ENCODE data around the gene WDR83.
A peak's percentile ranks its signal among the peaks of the same experiment; 100 is the strongest.
"Not testable (repeated sequence)": the region's sequence is repeated elsewhere in the genome, so short reads cannot be mapped to it uniquely, and the experiment has no call there.

Gene WDR83, protein sequence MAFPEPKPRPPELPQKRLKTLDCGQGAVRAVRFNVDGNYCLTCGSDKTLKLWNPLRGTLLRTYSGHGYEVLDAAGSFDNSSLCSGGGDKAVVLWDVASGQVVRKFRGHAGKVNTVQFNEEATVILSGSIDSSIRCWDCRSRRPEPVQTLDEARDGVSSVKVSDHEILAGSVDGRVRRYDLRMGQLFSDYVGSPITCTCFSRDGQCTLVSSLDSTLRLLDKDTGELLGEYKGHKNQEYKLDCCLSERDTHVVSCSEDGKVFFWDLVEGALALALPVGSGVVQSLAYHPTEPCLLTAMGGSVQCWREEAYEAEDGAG

DNA sequence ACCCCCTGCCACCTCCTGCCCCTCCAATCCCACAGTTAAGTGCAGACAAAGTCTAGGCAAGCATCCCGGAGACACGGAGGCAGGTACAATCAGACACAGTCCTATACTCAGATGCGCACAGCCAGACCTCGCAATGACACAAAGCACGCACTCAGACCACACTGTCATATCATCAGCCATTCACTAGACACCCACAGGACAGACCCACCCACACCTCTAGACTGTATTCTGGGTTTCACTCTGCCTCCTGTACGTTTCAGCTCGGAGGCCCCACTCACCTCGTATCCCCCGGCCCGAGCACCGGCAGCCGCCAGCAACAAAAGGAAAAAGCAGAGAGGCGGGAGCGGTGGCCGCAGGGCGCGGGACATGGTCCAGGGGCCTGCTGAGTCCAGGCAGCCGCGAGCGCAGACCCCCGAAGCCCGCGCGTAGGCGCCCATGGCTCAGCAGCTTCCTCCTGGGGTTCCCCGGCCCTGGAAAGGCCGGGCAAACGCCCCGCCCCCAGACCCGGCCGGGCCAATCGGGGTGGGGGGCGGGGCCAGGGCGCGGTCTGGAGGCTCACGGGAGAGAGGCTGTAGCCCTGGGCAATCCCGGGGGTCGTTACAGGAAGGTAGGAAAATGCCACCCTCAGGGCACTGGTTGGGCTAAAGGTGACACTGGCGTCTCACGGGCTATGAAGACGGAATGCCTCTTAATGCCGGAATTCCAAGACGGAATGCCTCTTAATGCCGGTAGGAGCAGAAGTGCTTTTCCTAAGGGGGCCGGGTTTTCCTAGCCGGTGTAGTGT lies at the start of gene WDR83, which contains the start of gene MAN2B1:
Gene WDR83, plus strand, starts transcription at position 543 of the 784 bp plus-strand sequence. CDS start 2,984 bp downstream, outside the sequence.
Gene MAN2B1, minus strand, starts transcription at position 478 of the 784 bp plus-strand sequence. Its CDS starts 41 bp downstream, at position 437.
- DNase-seq: peak in 50 of 56 donors; percentile 5 to 79 (median 50)

DNA sequence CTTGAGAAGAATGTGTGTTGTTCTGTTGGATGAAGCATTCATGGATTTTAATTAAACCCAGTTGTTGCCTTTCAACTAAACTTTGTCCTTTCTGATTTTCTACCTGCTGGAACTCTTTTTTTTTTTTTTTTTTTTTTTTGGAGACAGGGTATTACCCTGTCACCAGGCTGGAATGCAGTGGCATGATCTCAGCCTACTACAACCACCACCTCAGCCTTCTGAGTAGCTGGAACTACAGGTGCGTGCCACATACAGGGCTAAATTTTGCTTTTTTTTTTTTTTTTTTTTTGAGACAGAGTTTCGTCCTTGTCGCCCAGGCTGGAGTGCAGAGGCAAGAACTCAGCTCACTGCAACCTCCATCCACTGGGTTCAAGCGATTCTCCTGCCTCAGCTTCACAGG lies 49.0 kb upstream of the WDR83 start:
- no peak for DNase-seq

DNA sequence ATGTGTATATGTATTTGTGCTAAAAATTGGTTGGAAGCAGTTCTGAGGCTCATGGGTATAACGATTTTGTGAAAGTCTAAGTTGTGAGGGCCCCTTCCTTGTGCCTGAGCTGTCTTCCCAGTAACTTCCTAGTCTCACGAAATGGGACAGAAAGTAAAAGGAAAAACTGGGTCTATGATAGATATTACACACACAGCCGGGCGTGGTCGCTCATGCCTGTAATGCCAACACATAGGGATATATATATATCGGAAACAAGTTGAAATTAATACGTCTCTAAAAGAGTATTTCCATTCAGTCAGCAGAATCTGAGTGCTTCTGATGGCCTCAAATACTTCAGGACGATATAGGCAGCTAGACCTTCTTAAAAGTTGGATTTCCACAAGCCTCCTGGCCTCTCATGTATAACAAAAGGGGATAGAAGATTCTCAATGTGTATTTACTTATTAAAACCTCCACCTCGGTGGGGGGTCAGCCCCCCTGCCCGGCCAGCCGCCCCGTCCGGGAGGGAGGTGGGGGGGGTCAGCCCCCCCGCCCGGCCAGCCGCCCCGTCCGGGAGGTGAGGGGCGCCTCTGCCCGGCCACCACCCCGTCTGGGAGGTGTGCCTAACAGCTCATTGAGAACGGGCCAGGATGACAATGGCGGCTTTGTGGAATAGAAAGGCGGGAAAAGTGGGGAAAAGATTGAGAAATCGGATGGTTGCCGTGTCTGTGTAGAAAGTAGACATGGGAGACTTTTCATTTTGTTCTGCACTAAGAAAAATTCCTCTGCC lies 45.2 kb upstream of the WDR83 start:
- not testable (repeated sequence) for DNase-seq

DNA sequence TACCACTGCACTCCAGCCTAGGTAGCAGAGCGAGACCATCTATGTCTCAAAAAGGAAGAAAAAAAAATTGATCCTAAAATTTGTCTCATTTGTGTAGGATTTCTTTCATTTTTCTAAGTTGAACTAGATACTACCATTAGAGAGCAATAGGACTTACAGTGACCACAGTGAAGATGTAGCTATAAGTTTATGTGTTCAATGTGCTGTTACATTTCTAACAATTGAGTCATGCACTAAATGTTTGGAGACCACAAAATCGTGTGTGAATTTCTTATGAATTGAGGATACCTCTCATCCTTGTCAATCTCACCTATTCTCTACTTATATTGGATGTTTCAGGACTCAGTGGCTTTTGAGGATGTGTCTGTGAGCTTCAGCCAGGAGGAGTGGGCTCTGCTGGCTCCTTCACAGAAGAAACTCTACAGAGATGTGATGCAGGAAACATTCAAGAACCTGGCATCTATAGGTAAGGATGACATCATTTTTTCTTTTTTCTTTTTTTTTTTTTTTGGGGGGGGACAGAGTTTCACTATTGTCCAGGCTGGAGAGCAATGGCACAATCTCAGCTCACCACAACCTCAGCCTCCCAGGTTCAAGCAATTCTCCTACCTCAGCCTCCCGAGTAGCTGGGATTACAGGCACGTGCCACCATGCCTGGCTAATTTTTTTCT lies 43.1 kb upstream of the WDR83 start:
- DNase-seq: no peak

DNA sequence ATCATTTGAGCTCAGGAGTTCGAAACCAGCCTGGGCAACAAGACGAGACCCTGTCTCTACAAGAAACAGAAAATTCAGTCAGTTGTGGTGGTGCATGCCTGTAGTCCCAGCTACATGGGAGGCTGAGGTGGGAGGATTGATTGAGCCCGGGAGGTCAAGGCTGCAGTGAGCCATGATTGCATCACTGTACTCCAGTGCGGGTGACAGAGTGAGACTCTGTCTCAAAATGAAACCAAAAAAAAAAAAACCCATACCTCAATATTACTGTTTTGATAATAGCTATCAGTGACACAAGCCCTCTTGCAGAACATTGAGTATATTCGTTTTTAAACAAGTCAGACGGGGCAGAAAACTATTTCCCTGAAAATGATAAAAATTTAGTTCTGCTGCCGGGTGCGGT lies 39.6 kb upstream of the WDR83 start:
- DNase-seq: no peak

DNA sequence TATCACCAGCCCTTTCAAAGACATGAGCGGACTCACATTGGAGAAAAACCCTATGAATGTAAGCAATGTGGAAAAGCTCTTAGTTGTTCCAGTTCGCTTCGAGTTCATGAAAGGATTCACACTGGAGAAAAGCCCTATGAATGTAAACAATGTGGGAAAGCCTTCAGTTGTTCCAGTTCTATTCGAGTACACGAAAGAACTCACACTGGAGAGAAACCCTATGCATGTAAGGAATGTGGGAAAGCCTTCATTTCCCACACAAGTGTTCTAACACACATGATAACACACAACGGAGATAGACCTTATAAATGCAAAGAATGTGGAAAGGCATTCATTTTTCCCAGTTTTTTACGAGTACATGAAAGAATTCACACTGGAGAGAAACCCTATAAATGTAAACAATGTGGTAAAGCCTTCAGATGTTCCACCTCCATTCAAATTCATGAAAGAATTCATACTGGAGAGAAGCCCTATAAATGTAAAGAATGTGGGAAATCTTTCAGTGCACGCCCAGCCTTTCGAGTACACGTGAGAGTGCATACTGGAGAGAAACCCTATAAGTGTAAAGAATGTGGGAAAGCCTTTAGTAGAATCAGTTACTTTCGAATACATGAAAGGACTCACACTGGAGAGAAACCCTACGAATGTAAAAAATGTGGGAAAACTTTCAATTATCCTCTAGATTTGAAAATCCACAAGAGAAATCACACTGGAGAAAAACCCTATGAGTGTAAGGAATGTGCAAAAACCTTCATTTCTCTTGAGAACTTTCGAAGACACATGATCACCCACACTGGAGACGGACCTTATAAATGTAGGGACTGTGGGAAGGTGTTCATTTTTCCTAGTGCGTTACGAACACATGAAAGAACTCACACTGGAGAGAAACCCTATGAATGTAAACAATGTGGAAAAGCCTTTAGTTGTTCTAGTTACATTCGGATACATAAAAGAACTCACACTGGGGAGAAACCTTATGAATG lies 38.3 kb upstream of the WDR83 start:
- DNase-seq: no peak

DNA sequence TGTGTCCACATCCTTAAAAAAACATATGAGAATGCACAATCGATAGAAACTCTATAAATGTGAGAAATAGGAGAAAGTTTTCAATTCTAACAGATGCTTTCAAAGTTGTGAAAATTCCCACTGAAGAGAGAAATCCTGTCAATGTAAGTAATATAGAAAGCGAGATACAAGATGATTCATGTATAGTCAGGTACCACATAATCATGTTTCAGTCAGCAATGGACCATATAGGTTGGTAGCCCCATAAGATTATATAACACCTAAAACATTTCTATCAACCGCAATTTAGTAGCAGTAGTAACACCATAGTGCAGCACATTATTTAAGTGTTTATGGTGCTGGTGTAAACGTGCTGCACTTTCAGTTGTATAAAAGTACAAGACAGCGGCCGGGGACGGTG lies 37.4 kb upstream of the WDR83 start:
- no peak for DNase-seq

DNA sequence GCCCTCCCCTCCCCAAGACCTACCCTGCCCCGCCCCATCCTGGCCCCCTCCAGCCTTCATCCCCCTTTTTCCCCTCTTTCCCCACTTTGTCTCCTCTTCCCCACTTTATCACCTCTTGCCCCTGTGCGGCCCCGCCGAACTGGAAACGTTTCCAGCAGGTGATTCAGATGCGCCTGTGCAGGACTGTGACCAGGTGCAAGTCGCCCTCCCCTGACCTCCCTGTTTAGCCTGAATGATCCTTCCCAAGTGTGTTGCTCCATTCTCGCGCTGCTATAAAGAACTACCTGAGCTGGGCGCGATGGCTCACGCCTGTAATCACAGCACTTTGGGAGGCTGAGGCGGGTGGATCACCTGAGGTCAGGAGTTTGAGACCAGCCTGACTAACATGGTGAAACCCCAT lies 30.0 kb upstream of the WDR83 start:
- no peak for DNase-seq

DNA sequence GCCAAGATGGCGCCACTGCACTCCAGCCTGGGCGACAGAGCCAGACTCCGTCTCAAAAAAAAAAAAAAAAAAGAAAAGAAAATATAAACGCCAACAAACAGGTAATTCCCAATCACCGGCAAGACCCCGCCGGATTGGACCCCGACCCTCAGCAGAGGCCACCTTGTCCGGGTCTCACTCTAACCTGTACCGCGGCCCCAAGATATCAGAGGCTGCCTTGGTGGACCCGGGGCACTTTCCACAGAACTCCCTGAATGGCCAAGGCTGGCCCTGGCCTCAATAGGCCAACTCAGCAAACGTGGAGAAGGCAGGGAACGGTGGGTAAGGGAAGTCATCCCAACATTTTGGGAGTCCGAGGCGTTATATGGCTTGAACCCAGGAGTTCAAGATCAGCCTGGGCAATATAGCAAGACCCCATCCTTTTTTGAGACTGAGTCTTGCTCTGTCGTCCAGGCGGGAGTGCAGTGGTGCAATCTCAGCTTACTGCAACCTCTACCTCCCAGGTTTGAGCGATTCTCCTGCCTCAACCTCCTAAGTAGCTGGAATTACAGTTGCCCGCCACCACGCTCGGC lies 27.9 kb upstream of the WDR83 start:
- DNase-seq: no peak

DNA sequence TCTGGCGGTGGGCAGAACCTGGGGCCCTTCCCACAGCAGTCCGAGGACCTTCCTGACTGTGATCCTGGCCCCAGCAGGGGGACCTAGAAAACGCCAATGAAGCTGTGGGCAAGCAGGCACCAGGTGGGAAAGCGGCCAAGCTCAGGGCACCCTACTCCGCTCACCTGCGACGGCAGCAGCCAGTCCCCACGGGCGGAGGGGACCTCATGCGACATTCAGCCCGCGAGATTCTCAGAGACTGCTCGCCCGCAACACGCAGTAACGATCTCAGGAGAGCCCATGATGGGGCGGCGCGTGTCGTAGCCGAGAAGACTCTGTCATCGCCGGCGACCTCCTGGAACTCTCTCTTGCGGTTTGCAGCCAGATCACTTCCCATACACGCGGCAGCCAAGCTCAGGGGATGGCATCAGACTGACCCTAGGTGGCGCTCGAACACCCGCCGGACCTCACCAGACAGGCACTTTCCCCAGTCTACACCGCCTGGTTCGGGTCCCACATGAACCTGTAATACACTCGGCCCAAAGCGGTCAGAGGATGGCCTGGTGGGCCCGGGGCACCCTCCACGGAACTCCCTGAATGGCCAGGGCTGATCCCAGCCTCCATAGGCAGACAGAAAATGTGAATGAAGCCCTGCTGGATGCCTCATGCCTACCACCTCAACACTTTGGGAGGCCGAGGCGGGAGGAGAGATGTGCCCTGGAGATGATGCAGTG lies 26.6 kb upstream of the WDR83 start:
- peak in 50 of 56 donors; percentile 10 to 80 (median 50) for DNase-seq

DNA sequence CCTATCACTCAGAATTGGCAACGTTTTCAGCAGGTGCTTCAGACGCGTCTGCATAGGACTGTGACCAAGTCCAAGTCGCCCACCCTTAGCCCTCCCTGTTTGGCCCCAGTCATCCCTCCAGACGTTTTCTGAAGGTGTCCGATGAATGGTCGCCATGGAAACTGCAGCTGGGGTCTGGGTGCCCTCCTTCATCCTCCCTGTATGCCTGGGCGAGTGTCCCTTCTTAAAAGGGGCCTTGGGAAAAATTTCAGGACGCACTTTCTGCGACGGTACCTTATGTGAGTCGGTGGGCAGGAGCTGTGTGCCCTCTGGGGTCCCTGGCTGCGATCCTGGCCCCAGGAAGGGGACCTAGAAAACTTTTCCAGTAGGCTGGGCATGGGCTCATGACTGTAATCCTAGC lies 25.2 kb upstream of the WDR83 start:
- no peak for DNase-seq

DNA sequence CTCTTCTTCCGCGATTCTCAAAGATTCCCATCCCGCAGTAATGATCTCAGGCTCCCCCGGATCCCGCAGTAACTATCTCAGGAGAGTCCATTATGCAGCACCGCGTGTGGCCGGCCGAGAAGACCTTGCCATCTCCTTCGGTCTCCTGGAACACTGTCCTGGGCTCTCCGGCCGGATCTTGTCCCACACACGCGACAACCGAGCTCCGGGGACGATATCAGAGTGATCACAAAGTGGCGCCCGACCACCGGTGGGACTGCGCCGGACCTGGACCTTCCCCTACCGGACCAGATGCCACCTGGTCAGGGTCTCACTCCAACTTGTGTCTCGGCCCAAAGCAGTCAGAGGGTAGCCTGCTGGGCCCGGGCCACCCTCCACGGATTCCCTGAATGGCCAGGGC lies 24.1 kb upstream of the WDR83 start:
- no peak for DNase-seq

DNA sequence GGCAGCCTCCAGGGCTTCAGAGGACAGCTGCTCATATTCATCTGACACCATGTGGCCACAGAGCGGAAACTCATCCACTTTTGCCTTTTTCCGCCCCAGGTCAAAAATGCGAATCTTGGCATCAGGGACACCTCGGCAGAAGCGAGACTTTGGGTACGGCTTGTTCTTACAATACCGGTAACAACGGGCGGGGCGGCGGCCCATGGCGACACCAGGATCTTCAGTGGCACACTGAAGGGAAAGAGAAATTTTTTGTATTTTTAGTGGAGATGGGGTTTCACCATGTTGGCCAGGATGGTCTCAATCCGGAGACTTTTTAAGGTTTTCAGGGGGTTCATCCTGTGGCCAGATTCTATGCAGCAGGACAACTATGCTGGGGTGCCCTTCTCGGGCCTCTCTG lies 22.9 kb upstream of the WDR83 start:
- not testable (repeated sequence) for DNase-seq

DNA sequence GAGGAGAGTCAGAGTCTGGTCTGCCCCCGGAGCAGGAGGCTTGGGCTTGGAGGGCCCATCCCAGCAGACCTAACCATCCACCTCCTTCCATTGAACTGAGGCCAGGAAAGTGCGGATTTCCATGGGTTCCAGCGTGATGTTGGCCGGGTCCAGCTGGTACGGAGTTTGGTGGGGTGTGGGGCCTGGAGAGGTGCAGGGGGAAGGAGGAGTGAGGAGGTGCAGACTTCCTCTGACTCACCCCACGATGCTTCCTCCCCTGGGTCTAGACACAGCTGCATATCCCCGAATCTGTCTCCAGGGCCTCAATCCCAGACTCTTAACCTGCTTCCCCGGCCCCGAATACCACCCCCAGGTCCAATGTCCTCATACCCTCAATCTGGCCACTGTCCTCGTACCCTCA lies 20.1 kb upstream of the WDR83 start:
- no peak for DNase-seq

DNA sequence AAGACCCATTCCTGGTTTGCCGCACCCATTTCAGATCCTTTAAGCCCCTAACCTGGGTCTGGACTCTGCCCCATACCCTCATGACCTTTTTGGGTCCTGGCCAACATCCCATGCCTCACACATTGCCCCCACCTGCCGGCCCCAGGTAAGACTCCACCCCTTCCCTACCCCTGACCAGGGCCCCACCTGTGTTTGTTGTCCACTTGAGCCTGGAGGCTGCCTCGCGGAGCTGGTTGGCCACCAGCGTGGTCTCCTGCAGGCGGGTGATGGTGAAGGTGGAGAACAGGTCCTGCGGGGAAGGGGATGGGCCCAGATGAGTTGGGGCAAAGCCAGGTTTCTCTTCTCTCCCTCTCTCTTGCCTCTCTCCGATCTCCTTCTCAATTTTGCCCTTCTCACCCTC lies 19.6 kb upstream of the WDR83 start:
- DNase-seq: no peak

DNA sequence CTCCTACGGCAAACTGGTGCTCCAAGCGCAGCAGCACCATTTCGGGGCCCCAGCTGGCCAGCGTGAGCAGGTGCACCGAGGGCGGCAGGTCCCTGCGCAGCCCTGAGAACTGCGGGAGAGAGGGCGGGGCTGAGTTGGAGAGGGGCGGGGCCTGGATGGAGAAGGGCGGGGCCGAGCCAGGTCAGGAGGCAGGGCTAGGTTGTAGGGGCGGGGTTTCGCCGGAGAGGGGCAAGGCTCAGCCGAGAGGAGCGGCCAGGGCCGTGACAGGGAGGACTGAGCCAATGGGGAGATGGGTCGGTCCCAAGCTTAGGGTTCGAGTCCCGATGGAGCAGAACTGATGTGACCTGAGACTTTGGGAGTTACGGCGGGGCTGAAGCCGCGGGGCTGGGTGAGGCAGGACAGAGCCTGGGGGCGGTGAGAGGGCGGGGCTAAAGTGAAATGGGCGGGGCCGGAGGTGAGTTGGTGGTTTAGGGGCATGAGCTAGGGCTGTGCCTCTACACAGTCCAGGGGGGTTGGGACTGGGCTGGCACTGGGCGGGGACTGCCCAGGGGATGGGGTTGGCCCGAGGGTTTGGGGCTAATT lies 19.0 kb upstream of the WDR83 start:
- peak in 19 of 56 donors; percentile 1 to 57 (median 21) for DNase-seq

DNA sequence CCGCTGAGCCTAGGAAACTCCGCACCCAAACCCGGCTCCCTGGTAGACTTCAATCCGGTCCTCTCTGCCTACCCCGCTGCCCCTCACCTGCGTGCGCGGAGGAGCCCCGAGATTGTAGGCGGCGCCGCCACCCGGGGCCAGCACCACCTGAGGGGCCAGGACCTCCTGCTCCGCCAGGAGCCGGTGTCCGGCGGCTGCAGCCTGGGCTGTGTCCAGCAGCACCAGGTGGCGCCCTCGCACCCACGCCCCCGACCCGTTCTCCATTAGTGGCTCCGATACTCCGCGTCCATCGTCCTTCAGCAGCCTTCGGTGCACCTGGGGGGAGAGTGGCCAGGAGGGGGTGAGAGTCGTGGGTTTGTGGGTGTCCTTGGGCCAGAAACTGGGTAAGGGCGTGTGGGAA lies 18.5 kb upstream of the WDR83 start:
- peak in 3 of 56 donors; percentile 11 to 53 (median 13) for DNase-seq

DNA sequence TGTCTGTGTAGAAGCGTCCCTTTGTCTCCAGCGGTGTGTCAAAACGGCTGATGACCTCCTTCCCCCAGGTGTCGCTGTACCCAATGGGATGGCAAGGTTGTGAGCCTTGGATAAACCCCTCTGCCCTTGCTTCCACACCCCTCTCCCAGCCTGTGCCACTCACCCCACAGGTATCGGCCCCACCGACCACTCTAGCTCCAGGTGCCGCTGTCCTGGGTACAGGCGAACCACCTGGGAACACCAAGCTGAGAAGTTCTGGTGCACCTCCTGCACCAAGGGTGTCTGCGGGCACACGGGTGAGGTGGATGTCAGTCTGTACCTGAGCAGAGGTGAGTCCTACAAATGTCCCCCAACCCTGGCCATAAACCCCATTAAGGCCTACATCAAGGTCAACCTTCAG lies 16.7 kb upstream of the WDR83 start:
- no peak for DNase-seq

DNA sequence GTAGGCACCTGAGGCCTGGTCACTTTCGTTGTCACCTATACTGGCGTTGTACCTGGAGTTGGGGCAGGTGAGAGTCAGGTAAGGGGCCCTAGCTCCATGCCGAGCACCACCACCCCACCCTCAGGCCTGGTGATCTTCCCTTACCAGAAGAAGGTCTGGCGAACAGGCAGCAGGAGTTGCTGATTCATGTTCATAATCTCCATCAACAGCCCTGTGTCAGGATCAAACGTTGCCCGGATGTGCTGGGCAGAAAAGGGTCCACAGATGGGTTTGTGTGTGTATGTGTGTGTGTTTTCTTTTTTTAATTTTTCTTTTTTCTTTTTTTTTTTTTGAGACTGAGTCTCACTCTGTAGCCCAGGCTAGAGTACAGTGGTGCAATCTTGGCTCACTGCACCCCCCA lies 14.4 kb upstream of the WDR83 start:
- no peak for DNase-seq

Data from amygdala (tissue), 56 donors.